K562 (cell line): Measurements from ENCODE around the gene KAZN. TPM values are rescaled to one million over a fixed set of nuclear protein-coding genes. Genes with fewer than 3 reads are reported as not detected.

Experiments used
- ATAC-seq: fragments of 200-7000 bp; cut with Tn5 transposase; 3 replicates; pipeline ENCODE4 v1.9.1; 2020; ENCODE audit warnings: moderate library complexity
- BruUV-seq: library from RNA; stranded (reverse); fragments of 400-500 nt; replicated peaks from 2 replicates; lab custom pipeline; 2021; lab: Mats Ljungman, UMichigan
- CTCF ChIA-PET: fragments of 300-600 bp; formaldehyde crosslinking; extraction: SDS; loops from one replicate; lab custom pipeline; 2021; ENCODE audit warnings: low intra/inter-chr PET ratio; lab: Yijun Ruan, JAX
- POLR2A ChIA-PET: fragments of 300-600, 350-650 bp; sonication (Branson Sonifier 250); formaldehyde crosslinking; extraction: SDS; loops from one replicate; lab custom pipeline; 2021; ENCODE audit warnings: antibody characterized with exemption, inconsistent platforms; lab: Yijun Ruan, JAX
- DNase-seq, 4 experiments: peaks; one replicate each; pipeline versions ENCODE4 v3.0.0 to v3.0.0-alpha.2; 2011 to 2018; ENCODE audit warnings: low spot score in 3 of 4, mixed read lengths in 3 of 4; ENCODE audit errors: extremely low read depth in 1 of 4
- FAIRE-seq: peaks from 2 replicates; lab custom pipeline; 2011; peaks lifted over from hg19 to GRCh38; lab: Jason Lieb, UNC
- H2AFZ ChIP-seq: 2 replicates; pipeline ENCODE4 v1.6.0; 2011; ENCODE audit warnings: low read depth, low read length, control low read depth, inconsistent platforms
- H3K27ac ChIP-seq: fragments of 200-600 bp; 3 replicates; pipeline ENCODE4 v1.8.0; 2011; ENCODE audit warnings: low read depth, mild to moderate bottlenecking, control low read depth, inconsistent platforms, low read length, moderate library complexity, mixed read lengths; ENCODE audit errors: extremely low read depth
- H3K27me3 ChIP-seq, 2 experiments: fragments of 300-600 bp in 1 of 2; 2 replicates in 1 of 2; 3 replicates in 1 of 2; pipeline versions ENCODE4 v1.6.0 to v1.8.0; 2011; ENCODE audit warnings: inconsistent platforms in 2 of 2, low read length in 2 of 2, mild to moderate bottlenecking in 1 of 2, mixed read lengths in 1 of 2, moderate library complexity in 1 of 2; ENCODE audit not compliant: control insufficient read depth in 2 of 2, insufficient read depth in 2 of 2
- H3K36me3 ChIP-seq: fragments of 300-600 bp; 3 replicates; pipeline ENCODE4 v1.8.0; 2011; ENCODE audit warnings: mild to moderate bottlenecking, low read length, inconsistent platforms; ENCODE audit not compliant: control insufficient read depth, insufficient read depth
- H3K4me1 ChIP-seq, 2 experiments: fragments of 200-600 bp in 1 of 2; replicated peaks in 1 of 2; 2 replicates in 1 of 2; 3 replicates in 1 of 2; pipeline versions ENCODE4 v1.5.1 to v1.8.0; 2011; ENCODE audit warnings: inconsistent platforms in 2 of 2, low read length in 2 of 2, mild to moderate bottlenecking in 1 of 2, mixed read lengths in 1 of 2, moderate library complexity in 1 of 2; ENCODE audit not compliant: control insufficient read depth in 2 of 2, insufficient read depth in 2 of 2
- H3K4me2 ChIP-seq: 2 replicates; pipeline ENCODE4 v1.6.1; 2011; ENCODE audit warnings: low read length, control low read depth, inconsistent platforms, mixed read lengths; ENCODE audit not compliant: insufficient read depth
- H3K4me3 ChIP-seq: fragments of 200-600 bp; sonication (generic), shearing (Covaris generic); 2 replicates; pipeline ENCODE4 v1.5.1; 2016; ENCODE audit warnings: control low read depth, inconsistent platforms
- H3K79me2 ChIP-seq: fragments of 200-600 bp; 3 replicates; pipeline ENCODE4 v1.8.0; 2011; ENCODE audit warnings: low read length, inconsistent platforms; ENCODE audit not compliant: control insufficient read depth, insufficient read depth
- H3K9ac ChIP-seq, 2 experiments: 2 replicates each; pipeline versions ENCODE4 v1.6.0 to v1.6.1; 2011; ENCODE audit warnings: low read depth in 2 of 2, low read length in 2 of 2, control low read depth in 1 of 2, inconsistent platforms in 1 of 2, mild to moderate bottlenecking in 1 of 2, mixed read lengths in 1 of 2; ENCODE audit not compliant: insufficient read depth in 1 of 2
- H3K9me1 ChIP-seq: one replicate; pipeline ENCODE4 v1.6.0; 2011; ENCODE audit warnings: inconsistent platforms, mild to moderate bottlenecking, low read length, moderate library complexity; ENCODE audit not compliant: control insufficient read depth, insufficient read depth
- H3K9me3 ChIP-seq: replicated peaks from 2 replicates; pipeline ENCODE4 v1.5.1; 2011; ENCODE audit warnings: low read depth, low read length, inconsistent platforms; ENCODE audit not compliant: control insufficient read depth, insufficient read depth
- H4K20me1 ChIP-seq: replicated peaks from 2 replicates; pipeline ENCODE4 v1.6.1; 2011; ENCODE audit warnings: low read length, inconsistent platforms, mixed read lengths; ENCODE audit not compliant: control insufficient read depth, insufficient read depth
- ARHGAP35 ChIP-seq: fragments of 450-650 bp; IDR thresholded peaks from 2 replicates; pipeline ENCODE4 v1.6.1; 2018; ENCODE audit not compliant: partially characterized antibody
- CBFA2T3 ChIP-seq: fragments of 450-650 bp; IDR thresholded peaks from 2 replicates; pipeline ENCODE4 v1.6.1; 2017
- E2F4 ChIP-seq: sonication (generic); formaldehyde crosslinking; IDR thresholded peaks from 2 replicates; pipeline ENCODE4 v1.8.0; 2022; ENCODE audit warnings: mild to moderate bottlenecking, low read depth, missing genetic modification reagents
- ELF1 ChIP-seq: fragments of 200-800 bp; sonication (Bioruptor generic); IDR thresholded peaks from 2 replicates; pipeline ENCODE4 v1.6.1; 2016; ENCODE audit warnings: missing genetic modification characterization, missing compliant biosample characterization
- ILK ChIP-seq: fragments of 450-650 bp; IDR thresholded peaks from 2 replicates; pipeline ENCODE4 v1.6.1; 2016; ENCODE audit warnings: missing genetic modification characterization, low read depth, mild to moderate bottlenecking, missing compliant biosample characterization, moderate library complexity, borderline replicate concordance
- JUND ChIP-seq, 2 experiments: IDR thresholded peaks; 2 replicates in 1 of 2; 3 replicates in 1 of 2; pipeline ENCODE4 v1.6.1; 2011; ENCODE audit warnings: borderline replicate concordance in 2 of 2, low read depth in 2 of 2, low read length in 2 of 2, improper control_type of control experiment in 1 of 2, missing biosample characterization in 1 of 2, missing genetic modification characterization in 1 of 2, missing genetic modification reagents in 1 of 2
- MYC ChIP-seq, 2 experiments: fragments of 250-450 bp in 1 of 2; sonication (Bioruptor Pico) in 1 of 2; IDR thresholded peaks; 2 replicates each; pipeline versions ENCODE4 v1.5.1 to v1.6.1; 2012 to 2021; ENCODE audit warnings: low read depth in 2 of 2, borderline replicate concordance in 1 of 2, improper control_type of control experiment in 1 of 2, low read length in 1 of 2, mild to moderate bottlenecking in 1 of 2, moderate library complexity in 1 of 2
- RBBP5 ChIP-seq: fragments of 200-600 bp; sonication (generic); IDR thresholded peaks from 2 replicates; pipeline ENCODE4 v1.6.1; 2012; ENCODE audit warnings: borderline replicate concordance, mild to moderate bottlenecking, low read length, control low read depth, inconsistent platforms; ENCODE audit not compliant: insufficient read depth, poor library complexity, severe bottlenecking
- RFX5 ChIP-seq: IDR thresholded peaks from 2 replicates; pipeline ENCODE4 v1.6.1; 2011; ENCODE audit warnings: low read depth, mild to moderate bottlenecking, improper control_type of control experiment, low read length
- STAT5A ChIP-seq: IDR thresholded peaks from 2 replicates; pipeline ENCODE4 v1.6.1; 2012; ENCODE audit warnings: low read length, inconsistent platforms, borderline replicate concordance
- ZFP36 ChIP-seq: fragments of 150-350 bp; IDR thresholded peaks from 2 replicates; pipeline ENCODE4 v1.6.1; 2018; ENCODE audit warnings: low read length, low read depth; ENCODE audit not compliant: partially characterized antibody
- ZKSCAN1 ChIP-seq: fragments of 150-350 bp; IDR thresholded peaks from 2 replicates; pipeline ENCODE4 v1.6.1; 2016; ENCODE audit warnings: low read depth, low read length
- ZNF398 ChIP-seq: fragments of 250-450 bp; sonication (Bioruptor Pico); IDR thresholded peaks from 2 replicates; pipeline ENCODE4 v1.8.0; 2021; ENCODE audit warnings: moderate library complexity, mild to moderate bottlenecking, inconsistent platforms
- ZNF655 ChIP-seq: fragments of 250-450 bp; sonication (Bioruptor Pico); IDR thresholded peaks from 2 replicates; pipeline ENCODE4 v1.5.0; 2021
- WGBS: fragments of 100-300 bp; shearing (Covaris generic); methylation state at CpG from one replicate; pipeline ENCODE4 v1.1.6; 2016; ENCODE audit warnings: low coverage, mixed read lengths; ENCODE audit not compliant: insufficient coverage; ENCODE audit errors: missing lambda C conversion rate; 5-methylcytosine and 5-hydroxymethylcytosine counted together
- in situ Hi-C: fragments of 300-500 bp; cut with MboI; formaldehyde crosslinking; loops from 4 replicates; pipeline ENCODE4 v1.15.0; 2018; ENCODE audit warnings: inconsistent platforms, mixed read lengths
- intact Hi-C: fragments of 100-400 bp; cut with micrococcal nuclease; formaldehyde crosslinking; loops from 2 replicates; pipeline ENCODE4 v1.14.2; 2022
- polyA plus RNA-seq, 8 experiments: library from polyadenylated mRNA; depleted of rRNA in 4 of 8; stranded (reverse) in 5 of 8; unstranded in 3 of 8; fragments of >200 nt; fragmentation: Nextera tagmentation in 2 of 8; fragmentation: Illumina TruSeq in 1 of 8; extraction: Ambion mirVana in 2 of 8; extraction: Trizol in 1 of 8; gene quantifications; 2 replicates each; pipeline versions ENCODE4 v1.2.1 to v1.2.3, GENCODE V29; 2011 to 2014; ENCODE audit warnings: inconsistent platforms in 1 of 8, missing spikeins in 1 of 8
- total RNA-seq, 7 experiments: library from RNA; depleted of rRNA in 6 of 7; stranded (reverse); fragments of >200 nt in 6 of 7; fragmentation: Illumina TruSeq in 2 of 7; extraction: Trizol in 2 of 7; gene quantifications; 2 replicates each; pipeline versions ENCODE4 v1.2.1 to v1.2.3, GENCODE V29; 2011 to 2021; ENCODE audit warnings: low replicate concordance in 1 of 7

The KAZN gene
- total and polyA plus RNA-seq, 9 of the 15 experiments (the other 6 are each of a cell fraction or from before 2014, with no cell fraction given): 2.1 to 21.6 (median 5.4) TPM

- BruUV-seq: no TSS peak
- no peak for TF ChIP-seq ILK (tag)
- no peak for TF ChIP-seq ARHGAP35
- TF ChIP-seq STAT5A: no peak
- no peak for TF ChIP-seq RBBP5
- TF ChIP-seq ZFP36: peak; percentile 19
- TF ChIP-seq E2F4 (CRISPR knock-in tag): no peak
- TF ChIP-seq JUND (IDR thresholded peaks at IDR 0.05; ENCODE audit: borderline replicate concordance, low read depth, low read length): 0 out of 2 replicates have a peak, but pooled peaks have one; percentile 13
- TF ChIP-seq JUND (tag; IDR thresholded peaks at IDR 0.05; ENCODE audit: borderline replicate concordance, low read depth, low read length): no peak
- TF ChIP-seq CBFA2T3: peak; percentile 21; the same call in 1 of the 2 replicates
- no peak for TF ChIP-seq RFX5
- TF ChIP-seq ZKSCAN1: peak; percentile 62
- no peak for TF ChIP-seq ELF1 (tag)
- no peak for TF ChIP-seq ZNF655 (CRISPR knock-in tag)
- no peak for TF ChIP-seq ZNF398 (CRISPR knock-in tag)
- TF ChIP-seq MYC (IDR thresholded peaks at IDR 0.05; ENCODE audit: low read depth, low read length): no peak
- TF ChIP-seq MYC (CRISPR knock-in tag; IDR thresholded peaks at IDR 0.05; ENCODE audit: borderline replicate concordance, low read depth): no peak
- TF ChIP-seq, all 486 proteins: peak for 4
- Histone ChIP-seq H3K27me3 (peaks cover 22 to 36% of the 10 kb centered on the region in 2 experiments), H2AFZ (no peak overlapping the region), H3K9me1 (no peaks in the 10 kb centered on the region), H4K20me1 (0 out of 2 replicates have a peak, but pooled peaks cover 3% of the 10 kb centered on the region), H3K4me2 (no peak overlapping the region), H3K9ac (no peak overlapping the region), H3K9me3 (no peaks in the 10 kb centered on the region), H3K27ac (no peak overlapping the region), H3K79me2 (no peaks in the 10 kb centered on the region), H3K4me1 (0 out of 5 replicates have a peak, but pooled peaks cover 0 to 4% of the 10 kb centered on the region in 2 experiments), H3K36me3 (no peaks in the 10 kb centered on the region), H3K4me3 (no peak overlapping the region)
- in situ Hi-C loops: no loop called here
- DNase-seq: peak; percentile 13 to 49 (median 40)
- peak; percentile 45 for ATAC-seq
- POLR2A ChIA-PET: interaction anchor here (0.5 kb wide), 1 partner anchor 232 kb away, joined by 3 read pairs; no protein-coding TSS in a partner anchor
- no peak for FAIRE-seq
- CTCF ChIA-PET: no interaction called here
- intact Hi-C loops: no loop called here
- 3% methylated on average over 11 of the region's 11 CpGs for WGBS
These were observed 28.6 kb downstream of the KAZN start for GRCh38 chr1:14626869-14627607.
